HG02970 (cell line): ENCODE data around the gene TBC1D26.
A peak's percentile ranks its signal among the peaks of the same experiment; 100 is the strongest.
"Not testable (repeated sequence)": the region's sequence is repeated elsewhere in the genome, so short reads cannot be mapped to it uniquely, and the experiment has no call there.

ENCODE experiments used
- ATAC-seq: cut with Tn5 transposase; IDR thresholded peaks from one replicate; pipeline ENCODE4 v1.9.1; 2021; ENCODE audit warnings: mild to moderate bottlenecking, moderate library complexity, moderate number of reproducible peaks; ENCODE audit not compliant: unreplicated experiment, low FRiP score

TBC1D26 gene

DNA sequence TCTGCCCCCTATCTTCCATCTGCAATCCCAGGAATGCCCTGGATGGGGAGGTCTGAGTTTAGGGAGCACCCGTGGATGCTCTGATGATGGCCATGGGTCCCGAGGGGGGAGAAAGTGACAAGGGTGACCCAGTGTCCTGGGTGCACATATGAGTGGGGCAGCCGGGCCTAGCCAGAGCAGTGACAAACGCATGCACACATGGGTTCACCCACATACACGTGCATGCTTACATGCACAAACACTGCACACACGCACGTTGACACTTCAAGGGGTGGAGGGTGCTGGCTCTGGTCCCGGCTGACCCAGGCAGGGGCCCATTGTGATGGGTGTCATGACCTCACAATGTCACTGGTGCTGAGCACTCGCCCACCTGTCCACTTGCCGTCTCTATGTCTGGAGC, at the start of gene TBC1D26:
Gene TBC1D26, plus strand, starts transcription at position 384 of the 400 bp plus-strand sequence. CDS start 3,066 bp downstream, outside the sequence.
- not testable (repeated sequence) for ATAC-seq

DNA sequence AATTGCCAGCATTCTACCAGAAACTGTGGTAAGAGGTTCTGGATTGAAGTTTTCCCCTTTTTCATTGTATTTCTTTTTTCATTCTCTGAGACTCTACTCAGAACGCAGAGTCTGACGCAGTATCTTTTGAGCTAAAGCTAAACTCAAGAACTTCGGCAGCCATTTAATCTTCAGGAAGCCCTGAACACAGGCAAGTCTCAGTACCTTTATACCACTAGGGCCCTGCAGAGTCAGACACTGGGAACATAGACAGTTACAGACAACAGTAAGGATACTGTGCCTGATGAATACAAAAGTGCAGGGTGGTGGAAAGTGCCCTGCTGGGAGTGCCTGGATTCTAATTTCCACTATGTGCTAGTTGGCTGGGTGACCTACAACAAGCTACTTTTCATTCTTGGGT, 48.9 kb upstream of the TBC1D26 start:
- not testable (repeated sequence) for ATAC-seq

DNA sequence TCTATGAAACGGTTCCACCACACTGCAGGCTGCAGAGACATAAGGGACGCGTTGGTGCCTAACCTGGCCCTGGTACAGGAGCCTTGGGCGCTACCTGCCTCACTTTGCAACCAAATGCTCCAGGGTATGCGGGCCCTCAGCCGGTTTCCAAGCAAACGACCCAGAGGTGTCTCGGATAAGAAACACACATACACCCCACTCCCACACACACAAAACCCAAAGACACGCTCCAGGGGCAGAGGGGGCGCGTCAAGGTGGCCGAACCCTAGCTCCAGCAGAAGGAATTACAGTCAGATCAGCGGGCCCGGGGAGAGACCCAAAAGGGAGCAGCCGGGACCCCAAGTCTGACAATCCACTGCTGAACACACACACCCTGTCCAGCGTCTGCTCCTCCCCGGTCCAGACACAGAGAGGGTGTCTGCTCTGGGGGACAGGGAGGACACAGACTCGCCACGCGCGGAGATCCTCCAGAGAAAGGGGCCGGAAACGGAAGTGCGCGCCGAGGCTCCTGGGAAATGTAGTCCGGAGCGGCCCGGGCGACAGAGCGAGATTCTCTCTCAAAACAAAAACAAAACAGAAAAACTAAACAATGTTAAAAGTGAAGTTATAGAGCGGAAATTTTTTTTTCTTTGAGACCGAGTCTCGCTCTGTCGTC, 48.1 kb upstream of the TBC1D26 start, which contains the start of gene TRIM16:
Gene TRIM16, minus strand, starts transcription at position 488 of the 655 bp plus-strand sequence. CDS start 32,702 bp downstream, outside the sequence.
- ATAC-seq = peak; percentile 89

DNA sequence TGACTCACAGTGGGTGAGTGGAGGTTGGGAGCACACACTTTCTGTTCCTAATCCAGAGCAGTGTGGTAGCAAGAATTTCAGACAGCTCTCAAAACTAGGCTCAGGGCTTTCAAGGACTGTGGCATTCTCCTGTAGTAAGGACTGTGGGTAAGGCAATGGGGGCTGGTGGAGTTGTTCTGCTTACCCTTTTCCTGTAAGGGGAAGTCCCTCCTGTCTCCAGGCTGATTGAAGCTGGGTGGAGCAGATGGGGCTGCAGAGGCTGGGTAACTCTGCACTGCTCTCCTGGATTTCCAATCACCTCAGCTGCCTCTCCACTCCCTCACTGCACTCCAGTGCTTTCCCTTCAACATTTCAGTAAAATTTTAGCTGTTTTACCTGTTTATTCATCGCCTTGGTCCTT, 44.6 kb upstream of the TBC1D26 start:
- not testable (repeated sequence) for ATAC-seq

DNA sequence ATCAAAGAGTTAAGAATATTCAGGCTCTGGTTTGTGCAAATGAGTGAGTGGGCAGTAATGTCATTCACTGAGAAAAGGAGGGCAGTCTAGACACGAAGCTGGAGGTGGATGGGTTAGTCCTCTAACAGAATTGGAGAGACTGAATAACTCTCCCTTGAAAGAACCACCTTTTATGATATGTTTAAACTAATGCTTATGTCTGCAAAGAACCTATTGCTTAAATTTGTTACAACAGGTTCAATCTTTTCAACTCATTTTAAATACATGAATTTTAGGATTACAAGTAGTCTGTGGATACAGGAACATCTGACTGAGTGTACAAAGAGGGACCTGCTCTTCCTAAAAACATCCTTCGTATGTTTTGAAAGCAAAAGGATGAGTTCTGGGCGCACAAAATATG, 33.1 kb upstream of the TBC1D26 start:
- ATAC-seq = not testable (repeated sequence)

DNA sequence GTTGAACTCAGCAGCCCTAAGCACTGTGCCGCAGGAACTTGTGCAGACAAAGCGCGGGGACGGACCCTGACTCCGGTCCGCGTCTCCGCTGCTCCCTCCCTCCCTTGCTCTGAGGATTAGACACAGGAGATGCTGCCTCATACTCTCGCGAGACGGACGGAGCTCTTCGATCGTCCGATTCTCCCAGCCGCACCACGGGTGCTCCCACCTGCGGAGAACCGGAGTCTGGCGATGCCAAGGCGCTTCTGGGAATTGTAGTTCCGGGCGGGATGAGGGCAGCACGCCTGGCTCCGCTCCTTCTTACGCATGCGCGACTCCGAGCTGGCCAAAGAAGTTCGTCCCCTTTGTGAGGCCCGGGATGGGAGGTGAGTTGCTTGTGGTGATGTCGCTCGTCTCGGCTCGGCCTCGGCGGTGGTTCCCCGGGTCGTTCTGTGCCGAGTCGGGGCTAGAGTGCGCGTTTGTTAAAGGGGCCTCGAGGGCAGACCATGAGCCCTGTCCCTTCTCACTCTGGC, 32.6 kb upstream of the TBC1D26 start, which contains the start of gene ZNF286A:
Gene ZNF286A, plus strand, starts transcription at position 340 of the 512 bp plus-strand sequence. CDS start 578 bp downstream, outside the sequence.
- ATAC-seq = peak; percentile 96

DNA sequence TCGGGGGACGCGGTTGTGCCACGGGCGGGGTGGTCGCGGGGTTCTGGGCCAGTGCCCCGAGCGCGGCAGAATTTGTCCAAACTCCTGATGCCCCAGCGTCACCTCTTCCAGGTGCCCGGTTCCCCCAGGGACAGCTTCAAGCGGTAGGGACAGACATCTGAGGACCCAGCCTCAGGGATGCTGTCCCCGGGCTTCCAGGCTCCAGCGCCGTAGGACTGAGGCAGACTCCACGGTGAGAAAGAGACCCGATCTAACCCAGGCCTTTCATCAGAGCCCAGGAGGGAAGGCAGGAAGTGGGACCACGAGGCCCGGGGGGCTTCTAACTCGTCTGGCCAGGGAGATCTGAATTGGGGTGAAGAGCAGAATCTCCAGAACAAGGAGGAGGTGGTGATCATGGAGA, 32.1 kb upstream of the TBC1D26 start:
- ATAC-seq = not testable (repeated sequence)

DNA sequence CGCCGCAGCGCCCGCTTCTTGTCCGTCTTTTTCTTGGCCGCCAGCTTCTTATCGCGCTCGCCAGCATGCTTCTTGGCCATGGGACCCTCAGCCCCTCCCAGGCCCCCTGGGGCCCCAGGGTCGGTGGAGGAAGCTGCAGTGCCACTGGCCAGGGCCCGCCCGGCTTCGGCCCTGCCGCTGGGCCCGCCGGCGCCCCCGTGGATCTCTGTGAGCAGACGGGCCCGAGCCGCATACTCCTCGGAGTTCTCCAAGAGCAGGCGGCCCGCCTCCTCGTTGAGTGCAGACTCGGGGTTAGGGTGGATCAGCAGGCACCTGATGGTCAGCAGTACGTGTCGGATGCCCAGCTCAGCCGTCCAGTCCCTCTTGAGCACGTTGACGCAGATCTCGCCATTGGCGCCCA, 27.8 kb upstream of the TBC1D26 start:
- ATAC-seq = not testable (repeated sequence)

DNA sequence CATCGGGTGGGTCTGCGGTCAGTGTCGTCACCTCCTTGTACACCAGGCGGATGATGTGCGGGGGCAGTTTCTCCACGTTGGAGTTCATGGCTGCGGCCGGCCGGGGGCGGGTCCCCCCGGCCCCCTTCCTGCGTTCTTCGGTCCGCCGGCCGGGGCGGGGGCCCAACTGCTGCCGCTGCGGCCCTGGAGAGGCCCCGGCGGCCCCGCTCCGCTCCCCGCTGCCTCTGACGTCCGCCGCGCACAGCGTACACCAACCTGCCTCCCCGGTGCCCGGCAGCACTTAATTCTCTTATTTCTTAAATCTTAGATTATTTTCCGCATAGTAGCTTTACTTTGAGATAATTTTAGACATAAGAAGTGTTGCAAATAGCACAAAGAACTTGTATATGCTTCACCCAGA, 27.3 kb upstream of the TBC1D26 start:
- not testable (repeated sequence) for ATAC-seq

DNA sequence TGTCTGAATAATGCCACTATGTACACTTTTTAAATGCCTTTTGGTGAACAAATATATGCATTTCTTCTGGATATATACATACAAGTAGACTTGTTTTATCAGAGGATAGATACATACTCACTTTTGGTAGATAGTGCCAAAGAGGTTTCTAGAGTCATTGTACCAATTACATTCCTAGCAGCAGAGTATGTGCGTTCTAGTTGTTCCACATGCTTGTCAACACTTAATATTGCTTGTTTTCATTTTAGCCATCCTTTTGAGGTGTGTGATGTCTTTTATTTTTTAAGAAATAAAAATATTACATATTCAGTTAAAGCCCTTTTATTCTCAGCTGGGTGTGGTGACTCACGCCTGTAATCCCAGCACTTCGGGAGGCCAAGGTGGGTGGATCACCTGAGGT, 23.2 kb upstream of the TBC1D26 start:
- ATAC-seq = not testable (repeated sequence)

DNA sequence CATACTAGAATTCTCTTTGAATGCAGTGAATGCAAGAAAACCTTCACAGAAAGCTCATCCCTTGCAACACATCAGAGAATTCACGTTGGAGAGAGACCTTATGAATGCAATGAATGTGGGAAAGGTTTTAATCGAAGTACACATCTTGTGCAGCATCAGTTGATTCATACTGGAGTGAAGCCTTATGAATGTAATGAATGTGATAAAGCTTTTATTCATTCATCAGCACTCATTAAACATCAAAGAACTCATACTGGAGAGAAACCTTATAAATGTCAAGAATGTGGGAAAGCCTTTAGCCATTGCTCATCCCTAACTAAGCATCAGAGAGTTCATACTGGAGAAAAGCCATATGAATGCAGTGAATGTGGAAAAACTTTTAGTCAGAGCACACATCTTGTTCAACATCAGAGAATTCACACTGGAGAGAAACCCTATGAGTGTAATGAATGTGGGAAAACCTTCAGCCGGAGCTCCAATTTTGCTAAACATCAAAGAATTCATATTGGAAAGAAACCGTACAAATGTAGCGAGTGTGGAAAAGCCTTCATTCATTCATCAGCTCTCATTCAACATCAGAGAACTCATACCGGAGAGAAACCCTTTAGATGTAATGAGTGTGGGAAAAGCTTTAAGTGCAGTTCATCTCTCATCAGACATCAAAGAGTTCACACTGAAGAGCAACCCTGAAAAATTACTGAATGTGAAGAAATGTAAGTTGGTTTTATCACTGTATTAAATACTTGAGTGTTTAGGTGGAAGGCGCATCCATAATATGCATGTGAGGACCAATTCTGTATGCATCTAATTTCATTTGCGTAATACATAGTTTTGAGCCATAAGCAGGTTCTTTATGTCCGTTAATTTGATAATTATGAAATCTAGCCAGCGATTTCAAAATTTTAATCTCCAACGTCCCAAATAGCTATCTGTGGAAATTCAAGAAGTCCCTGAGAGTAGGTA, 15.2 kb upstream of the TBC1D26 start:
- ATAC-seq = not testable (repeated sequence)

DNA sequence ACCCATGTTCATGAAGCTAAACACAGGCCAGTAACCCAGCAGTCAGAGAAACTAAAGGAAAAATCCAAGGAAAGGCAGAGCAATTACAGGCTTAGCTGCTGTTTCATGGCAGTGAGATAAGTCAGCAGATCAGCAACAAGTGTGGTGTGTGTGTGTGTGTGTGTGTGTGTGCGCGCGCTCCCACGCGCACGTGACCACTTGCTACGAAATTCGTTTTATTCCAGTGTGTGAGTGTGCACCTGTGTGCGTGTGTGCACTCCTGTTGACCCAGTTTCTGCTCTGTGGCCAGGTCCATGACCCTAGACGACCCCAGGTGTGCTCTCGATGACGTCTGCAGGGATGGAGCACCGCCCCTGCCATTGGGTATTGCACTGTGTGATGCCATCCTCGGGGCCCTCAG, 1.5 kb upstream of the TBC1D26 start:
- ATAC-seq = not testable (repeated sequence)

DNA sequence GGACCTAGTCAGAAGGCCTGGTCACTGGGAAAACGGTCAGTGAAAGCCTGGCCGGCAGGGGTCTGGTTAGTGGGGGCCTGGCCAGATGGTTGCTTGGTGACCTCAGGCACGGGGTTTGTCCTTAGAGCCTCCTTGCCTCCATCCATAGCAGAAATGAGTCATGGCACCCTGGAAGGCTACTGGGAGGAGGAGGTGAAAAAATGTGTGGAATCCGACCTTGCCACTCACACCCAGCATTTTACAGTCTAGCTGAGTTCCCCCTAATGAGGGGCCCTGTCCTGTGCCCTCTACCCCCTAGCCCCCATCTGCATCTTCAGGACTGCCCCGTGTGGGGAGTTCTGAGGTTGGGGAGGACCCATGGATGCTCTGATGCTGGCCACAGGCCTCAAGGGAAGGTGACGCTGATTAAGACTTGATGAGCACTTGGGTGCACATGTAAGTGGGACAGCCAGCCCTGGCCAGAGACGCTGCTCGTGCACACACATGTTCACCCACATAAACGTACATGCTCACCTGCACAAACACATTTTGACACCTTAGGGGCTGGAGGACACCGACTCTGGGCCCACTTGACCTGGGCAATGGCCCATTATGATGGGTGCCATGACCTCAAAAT, 1.2 kb downstream of the TBC1D26 start:
- ATAC-seq = not testable (repeated sequence)

DNA sequence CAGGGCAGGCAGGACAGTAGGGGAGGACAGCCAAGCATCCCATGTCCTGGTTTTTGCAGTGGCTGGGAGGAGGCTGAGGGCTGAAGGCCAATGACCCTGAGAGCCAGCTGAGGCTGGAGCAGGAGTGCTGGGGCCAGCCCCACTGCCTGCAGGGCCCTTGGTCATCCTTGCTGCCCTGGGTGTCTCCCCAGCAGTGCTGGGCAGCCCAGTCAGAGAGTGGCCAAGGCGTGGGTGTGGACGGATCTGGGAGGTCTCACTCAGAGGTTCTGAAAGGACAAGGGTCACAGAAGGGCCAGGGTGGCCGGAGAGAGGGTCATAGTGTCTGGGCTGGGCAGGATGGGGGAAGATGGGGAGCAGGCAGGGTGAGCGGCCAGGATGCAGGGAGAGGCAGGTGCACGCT, 4.5 kb downstream of the TBC1D26 start:
- ATAC-seq = not testable (repeated sequence)

DNA sequence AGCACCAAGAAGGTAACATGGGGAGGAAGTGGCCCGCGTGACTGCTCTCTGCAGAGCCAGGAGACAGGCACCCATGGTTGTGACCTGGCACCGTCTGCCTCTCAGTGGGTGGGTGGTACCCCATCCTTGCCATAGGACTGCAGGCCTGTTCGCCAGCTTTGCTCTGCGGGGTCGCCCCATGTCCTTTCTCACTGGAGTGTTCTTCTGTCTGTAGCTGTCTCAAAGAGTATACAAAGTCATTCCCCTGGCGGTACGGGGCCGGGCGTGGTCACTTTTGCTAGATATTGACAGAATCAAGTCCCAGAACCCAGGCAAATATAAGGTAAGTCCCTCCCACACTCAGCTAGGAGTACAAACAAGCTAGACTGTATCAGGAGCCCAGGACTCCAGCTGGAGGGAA, 6.0 kb downstream of the TBC1D26 start:
- ATAC-seq = no peak

DNA sequence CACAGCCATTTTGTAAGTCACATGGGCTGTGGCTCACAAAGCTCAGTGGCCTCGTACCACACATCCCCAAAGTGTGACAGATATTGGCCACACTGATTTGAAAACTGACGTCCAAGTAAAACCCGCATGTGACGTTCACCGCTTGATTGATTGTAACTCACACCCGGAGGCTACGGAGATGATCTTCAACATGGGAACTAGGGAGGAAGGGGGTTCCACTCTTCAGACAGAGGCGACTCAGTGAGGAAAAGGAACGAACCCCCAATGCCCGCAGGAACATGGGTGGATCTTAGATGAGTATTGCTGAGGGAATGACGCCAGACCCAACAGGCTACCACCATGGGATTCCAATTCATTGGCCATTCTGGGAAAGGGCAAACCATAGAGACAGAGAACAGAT, 7.2 kb downstream of the TBC1D26 start:
- ATAC-seq = not testable (repeated sequence)

DNA sequence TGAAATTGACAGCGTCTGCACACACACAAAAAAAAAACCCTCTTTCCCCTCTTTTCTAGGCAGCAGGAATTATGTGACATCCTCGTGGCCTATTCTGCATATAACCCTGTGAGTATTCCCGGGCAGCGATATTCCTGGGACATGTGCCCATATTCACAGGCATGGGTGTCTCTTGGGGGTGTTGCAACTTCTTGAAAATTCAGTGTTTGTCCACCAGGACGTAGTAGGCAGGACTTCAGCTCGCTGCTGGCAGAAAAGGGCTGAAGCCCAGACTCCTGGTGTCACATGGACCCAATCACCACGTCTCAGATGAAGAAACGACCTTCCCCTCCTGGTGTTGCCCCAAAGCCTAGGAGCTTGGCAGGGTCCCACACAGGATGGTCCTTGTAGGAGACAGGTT, 8.0 kb downstream of the TBC1D26 start:
- not testable (repeated sequence) for ATAC-seq

DNA sequence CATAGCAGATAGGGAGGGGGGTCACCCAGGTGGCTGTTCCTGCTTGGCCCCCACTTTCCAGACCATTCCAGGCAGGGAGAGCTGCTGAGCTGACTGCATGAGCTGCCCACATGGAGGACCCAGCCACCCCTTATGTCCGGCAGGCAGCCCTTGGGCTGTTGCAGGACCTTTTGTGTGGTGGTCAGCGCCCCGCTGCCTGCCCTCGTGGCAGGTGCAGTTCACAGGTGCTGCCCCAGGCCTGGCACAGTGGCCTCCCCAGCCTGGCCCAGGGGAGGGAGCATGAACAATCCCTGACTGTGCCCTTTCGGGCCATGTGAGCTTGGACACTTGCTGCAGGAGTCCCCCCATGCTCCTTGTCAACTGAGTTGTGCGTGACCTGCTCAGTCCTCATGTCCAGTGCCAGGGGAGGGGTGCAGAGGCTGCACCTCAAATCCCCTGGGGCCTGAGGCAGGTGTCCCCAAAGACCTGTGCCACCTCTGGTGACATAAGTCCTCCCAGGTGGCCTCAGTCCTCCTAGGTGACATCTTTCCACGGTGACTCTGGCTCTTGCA, 8.6 kb downstream of the TBC1D26 start:
- no peak for ATAC-seq

DNA sequence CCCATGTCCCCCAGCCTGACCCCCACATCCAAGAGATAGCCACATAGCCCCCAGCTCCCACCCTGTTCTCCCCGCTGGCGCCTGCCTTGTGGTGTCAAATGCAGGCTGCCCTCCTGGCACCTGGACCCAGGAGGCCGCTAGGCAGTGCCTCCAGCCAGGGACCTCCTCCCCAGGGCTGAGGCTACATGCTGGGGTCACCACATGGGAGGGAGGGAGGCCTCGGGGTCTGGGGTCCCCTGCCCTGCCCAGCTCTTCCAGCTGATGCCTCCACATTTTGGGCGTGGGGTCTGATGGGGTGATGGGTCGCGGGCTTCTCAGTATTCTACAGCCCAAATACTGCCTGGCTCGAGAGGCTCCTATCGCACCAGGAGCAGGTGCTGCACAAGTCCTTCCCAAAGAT, 9.5 kb downstream of the TBC1D26 start:
- no peak for ATAC-seq
